Measurements from ENCODE around the gene BNIP3. TPM values are rescaled to one million over a fixed set of nuclear protein-coding genes. Genes with fewer than 3 reads are reported as not detected.

BNIP3 gene
- total RNA-seq, 1 donor from 2014 or later = 112 TPM

DNA sequence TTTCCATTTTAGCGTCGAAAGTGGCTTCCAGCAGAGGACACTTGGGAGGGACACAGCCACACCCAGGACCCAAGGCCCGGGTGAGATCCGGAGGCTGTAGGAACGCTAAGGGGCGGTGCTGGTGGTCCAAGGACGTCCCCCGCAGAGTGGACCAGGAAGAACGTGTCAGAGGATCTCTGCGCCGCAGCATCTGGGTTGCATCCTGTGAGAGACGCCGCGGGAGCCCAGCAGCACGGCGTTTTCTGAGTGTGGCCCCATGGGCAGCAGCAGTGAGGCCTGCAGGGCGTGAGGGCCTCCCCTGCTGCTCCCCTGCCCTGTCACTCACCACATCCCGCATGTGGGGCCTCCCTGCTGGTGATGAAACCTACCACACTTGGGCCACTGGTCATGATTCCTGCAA is 40.5 kb upstream of the BNIP3 start:
- Histone ChIP-seq H3K36me3 (ENCODE audit: insufficient read depth, low read length) (no peaks in the 10 kb centered on the region), H3K9ac (ENCODE audit: low read length) (no peak overlapping the region), H3K27me3 (ENCODE audit: insufficient read depth, low read length) (peaks cover 6% of the 10 kb centered on the region), H3K27ac (ENCODE audit: low read depth, low read length) (no peak overlapping the region), H3K4me3 (ENCODE audit: insufficient read depth, low read depth, low read length) (no peak overlapping the region), H2AFZ (ENCODE audit: low read depth, low read length) (no peak overlapping the region), H3K9me3 (ENCODE audit: insufficient read depth, low read depth, low read length) (no peaks in the 10 kb centered on the region), H3K4me1 (ENCODE audit: insufficient read depth, low read length) (no peaks in the 10 kb centered on the region), H3K79me2 (ENCODE audit: insufficient read depth, low read length) (no peaks in the 10 kb centered on the region), H3K4me2 (ENCODE audit: low read length) (no peak overlapping the region), H4K20me1 (ENCODE audit: insufficient read depth, low read length) (no peaks in the 10 kb centered on the region)
- Mint-ChIP-seq H3K27ac (ENCODE audit: unreplicated experiment) (no peak overlapping the region), H3K4me1 (ENCODE audit: low read depth, unreplicated experiment) (peaks cover 5% of the 10 kb centered on the region), H3K9me3 (ENCODE audit: unreplicated experiment) (peaks cover under 1% of the 10 kb centered on the region), H3K36me3 (ENCODE audit: low read depth, unreplicated experiment) (no peaks in the 10 kb centered on the region), H3K4me3 (ENCODE audit: unreplicated experiment) (no peak overlapping the region), H3K27me3 (ENCODE audit: low read depth, unreplicated experiment) (peaks cover 37% of the 10 kb centered on the region)
- no peak for DNase-seq (ENCODE audit: low read depth)
- no peak for FAIRE-seq
- TF ChIP-seq, protein P1, sequence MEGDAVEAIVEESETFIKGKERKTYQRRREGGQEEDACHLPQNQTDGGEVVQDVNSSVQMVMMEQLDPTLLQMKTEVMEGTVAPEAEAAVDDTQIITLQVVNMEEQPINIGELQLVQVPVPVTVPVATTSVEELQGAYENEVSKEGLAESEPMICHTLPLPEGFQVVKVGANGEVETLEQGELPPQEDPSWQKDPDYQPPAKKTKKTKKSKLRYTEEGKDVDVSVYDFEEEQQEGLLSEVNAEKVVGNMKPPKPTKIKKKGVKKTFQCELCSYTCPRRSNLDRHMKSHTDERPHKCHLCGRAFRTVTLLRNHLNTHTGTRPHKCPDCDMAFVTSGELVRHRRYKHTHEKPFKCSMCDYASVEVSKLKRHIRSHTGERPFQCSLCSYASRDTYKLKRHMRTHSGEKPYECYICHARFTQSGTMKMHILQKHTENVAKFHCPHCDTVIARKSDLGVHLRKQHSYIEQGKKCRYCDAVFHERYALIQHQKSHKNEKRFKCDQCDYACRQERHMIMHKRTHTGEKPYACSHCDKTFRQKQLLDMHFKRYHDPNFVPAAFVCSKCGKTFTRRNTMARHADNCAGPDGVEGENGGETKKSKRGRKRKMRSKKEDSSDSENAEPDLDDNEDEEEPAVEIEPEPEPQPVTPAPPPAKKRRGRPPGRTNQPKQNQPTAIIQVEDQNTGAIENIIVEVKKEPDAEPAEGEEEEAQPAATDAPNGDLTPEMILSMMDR (IDR thresholded peaks at IDR 0.05; ENCODE audit: insufficient read depth, low read depth, low read length) = no peak
- no peak for TF ChIP-seq EZH2 (IDR thresholded peaks at IDR 0.05; ENCODE audit: insufficient read depth, low read length)

DNA sequence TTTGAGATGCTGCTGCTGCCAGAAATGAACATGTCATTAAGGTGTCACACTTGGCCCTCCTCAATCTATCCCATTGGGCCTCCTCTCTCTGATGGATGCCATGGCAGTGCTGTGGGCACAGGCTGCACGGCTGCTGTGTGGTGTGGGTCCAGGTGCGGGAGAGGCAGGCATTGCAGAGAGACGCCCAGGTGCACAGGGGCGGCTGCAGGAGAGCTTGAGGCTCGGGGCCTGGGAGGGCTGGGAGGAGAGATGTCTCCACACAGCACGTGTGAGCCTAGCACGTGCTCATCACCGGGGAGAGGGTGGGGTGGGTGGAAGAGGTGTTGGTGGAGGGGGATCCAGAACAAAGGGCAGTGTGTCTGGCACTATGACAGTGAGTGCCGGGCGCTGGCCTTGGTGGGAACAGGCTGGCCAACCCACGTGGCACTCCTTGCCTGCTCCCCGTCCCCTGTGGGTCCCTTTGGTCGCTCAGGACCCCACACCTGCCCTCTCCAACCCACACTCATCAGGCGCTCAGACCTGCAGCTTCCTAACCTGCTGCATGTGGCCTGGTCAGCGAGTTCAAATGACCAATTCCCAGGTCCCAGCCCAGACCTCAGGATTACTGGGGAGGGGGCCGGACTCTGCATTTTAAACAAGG is 39.9 kb upstream of the BNIP3 start:
- Histone ChIP-seq H3K4me2 (ENCODE audit: low read length) (no peak overlapping the region), H2AFZ (ENCODE audit: low read depth, low read length) (no peak overlapping the region), H3K36me3 (ENCODE audit: insufficient read depth, low read length) (no peaks in the 10 kb centered on the region), H3K9me3 (ENCODE audit: insufficient read depth, low read depth, low read length) (no peaks in the 10 kb centered on the region), H4K20me1 (ENCODE audit: insufficient read depth, low read length) (no peaks in the 10 kb centered on the region), H3K4me1 (ENCODE audit: insufficient read depth, low read length) (no peaks in the 10 kb centered on the region), H3K4me3 (ENCODE audit: insufficient read depth, low read depth, low read length) (no peak overlapping the region), H3K79me2 (ENCODE audit: insufficient read depth, low read length) (no peaks in the 10 kb centered on the region), H3K27me3 (ENCODE audit: insufficient read depth, low read length) (peaks cover 9% of the 10 kb centered on the region), H3K9ac (ENCODE audit: low read length) (no peak overlapping the region), H3K27ac (ENCODE audit: low read depth, low read length) (no peak overlapping the region)
- Mint-ChIP-seq H3K4me1 (ENCODE audit: low read depth, unreplicated experiment) (no peaks in the 10 kb centered on the region), H3K27ac (ENCODE audit: unreplicated experiment) (no peak overlapping the region), H3K4me3 (ENCODE audit: unreplicated experiment) (no peak overlapping the region), H3K27me3 (ENCODE audit: low read depth, unreplicated experiment) (peaks cover 37% of the 10 kb centered on the region), H3K9me3 (ENCODE audit: unreplicated experiment) (peaks cover 1% of the 10 kb centered on the region), H3K36me3 (ENCODE audit: low read depth, unreplicated experiment) (no peaks in the 10 kb centered on the region)
- FAIRE-seq (no peak), DNase-seq (ENCODE audit: low read depth) (no peak)
- TF ChIP-seq EZH2 (IDR thresholded peaks at IDR 0.05; ENCODE audit: insufficient read depth, low read length) = no peak
- TF ChIP-seq, protein P1 (IDR thresholded peaks at IDR 0.05; ENCODE audit: insufficient read depth, low read depth, low read length) = no peak

DNA sequence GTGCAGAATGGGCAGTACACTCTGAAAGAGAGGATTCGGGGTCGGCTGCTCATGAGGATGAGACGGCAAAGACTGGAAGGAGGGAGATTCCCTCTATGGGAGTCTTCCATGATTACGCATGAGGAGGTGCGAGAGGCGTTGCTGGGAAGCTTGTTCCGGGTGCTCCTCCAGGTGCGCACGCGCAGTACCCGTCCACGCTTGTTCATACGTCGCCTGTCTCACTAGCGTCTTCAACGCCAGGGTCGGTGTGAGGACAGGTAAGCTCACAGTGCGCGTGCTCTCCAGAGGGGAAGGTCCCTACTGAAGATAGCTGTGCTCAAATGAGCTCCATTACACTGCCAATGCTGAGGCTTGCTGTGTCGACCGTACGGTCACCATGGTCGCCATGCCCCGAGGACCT is 39.3 kb upstream of the BNIP3 start:
- Histone ChIP-seq H3K27me3 (ENCODE audit: insufficient read depth, low read length) (peaks cover 9% of the 10 kb centered on the region), H3K79me2 (ENCODE audit: insufficient read depth, low read length) (no peaks in the 10 kb centered on the region), H3K36me3 (ENCODE audit: insufficient read depth, low read length) (no peaks in the 10 kb centered on the region), H3K4me2 (ENCODE audit: low read length) (no peak overlapping the region), H3K27ac (ENCODE audit: low read depth, low read length) (no peak overlapping the region), H3K9me3 (ENCODE audit: insufficient read depth, low read depth, low read length) (no peaks in the 10 kb centered on the region), H3K4me3 (ENCODE audit: insufficient read depth, low read depth, low read length) (no peak overlapping the region), H3K9ac (ENCODE audit: low read length) (no peak overlapping the region), H4K20me1 (ENCODE audit: insufficient read depth, low read length) (no peaks in the 10 kb centered on the region), H3K4me1 (ENCODE audit: insufficient read depth, low read length) (no peaks in the 10 kb centered on the region), H2AFZ (ENCODE audit: low read depth, low read length) (no peak overlapping the region)
- Mint-ChIP-seq H3K4me1 (ENCODE audit: low read depth, unreplicated experiment) (no peaks in the 10 kb centered on the region), H3K27me3 (ENCODE audit: low read depth, unreplicated experiment) (peaks cover 40% of the 10 kb centered on the region), H3K4me3 (ENCODE audit: unreplicated experiment) (no peak overlapping the region), H3K9me3 (ENCODE audit: unreplicated experiment) (peaks cover 1% of the 10 kb centered on the region), H3K36me3 (ENCODE audit: low read depth, unreplicated experiment) (no peaks in the 10 kb centered on the region), H3K27ac (ENCODE audit: unreplicated experiment) (no peak overlapping the region)
- no peak for TF ChIP-seq EZH2 (IDR thresholded peaks at IDR 0.05; ENCODE audit: insufficient read depth, low read length)
- TF ChIP-seq, protein P1 (IDR thresholded peaks at IDR 0.05; ENCODE audit: insufficient read depth, low read depth, low read length) = no peak
- FAIRE-seq (no peak), DNase-seq (ENCODE audit: low read depth) (no peak)

Measured in astrocyte (in vitro differentiated cells and primary cell).